Esophagus muscularis mucosa (tissue), 4 donors: ENCODE results near the gene CYTH1. TPM values are rescaled to one million over a fixed set of nuclear protein-coding genes. Genes with fewer than 3 reads are reported as not detected.
A peak's percentile ranks its signal among the peaks of the same experiment; 100 is the strongest.

Experiments used
- DNase-seq: peaks from one replicate; pipeline ENCODE4 v3.0.0-alpha.2; 2017; ENCODE audit errors: extremely low spot score
- H3K27ac ChIP-seq, 4 donors: fragments of 200-600 bp; sonication (generic); replicated peaks in 1 of 4; 1 replicate in 3 of 4; 2 replicates in 1 of 4; pipeline ENCODE4 v1.5.1; 2016 to 2019; ENCODE audit warnings: mild to moderate bottlenecking in 1 of 4
- H3K27me3 ChIP-seq, 4 donors: fragments of 200-600 bp; sonication (generic); one replicate each; pipeline versions ENCODE4 v1.5.1 to v1.6.0; 2016 to 2019
- H3K36me3 ChIP-seq, 4 donors: fragments of 200-600 bp; sonication (generic); one replicate each; pipeline ENCODE4 v1.5.1; 2016 to 2019
- H3K4me1 ChIP-seq, 4 donors: fragments of 200-600 bp; sonication (generic); one replicate each; pipeline ENCODE4 v1.5.1; 2016 to 2019
- H3K4me3 ChIP-seq, 4 donors: fragments of 200-600 bp; sonication (generic); 1 replicate in 2 of 4; 2 replicates in 2 of 4; pipeline ENCODE4 v1.5.1; 2016 to 2019; ENCODE audit warnings: mild to moderate bottlenecking in 4 of 4, moderate library complexity in 1 of 4
- H3K9me3 ChIP-seq, 4 donors: fragments of 200-600 bp; sonication (generic); 1 replicate in 3 of 4; 2 replicates in 1 of 4; pipeline ENCODE4 v1.5.1; 2016 to 2019
- CTCF ChIP-seq, 3 experiments: fragments of 200-600 bp in 2 of 3; fragments of 450-650 bp in 1 of 3; sonication (generic) in 2 of 3; IDR thresholded peaks; one replicate each; pipeline ENCODE4 v1.5.1; 2017 to 2019; ENCODE audit warnings: antibody characterized with exemption in 3 of 3, mild to moderate bottlenecking in 2 of 3, moderate library complexity in 1 of 3
- EP300 ChIP-seq: sonication (generic); formaldehyde crosslinking; IDR thresholded peaks from one replicate; pipeline ENCODE4 v1.6.1; 2017; ENCODE audit warnings: antibody characterized with exemption
- POLR2A ChIP-seq: fragments of 450-650 bp; IDR thresholded peaks from one replicate; pipeline ENCODE4 v1.6.1; 2017; ENCODE audit warnings: antibody characterized with exemption, moderate library complexity, mild to moderate bottlenecking, low read depth
- POLR2AphosphoS5 ChIP-seq, 2 donors: sonication (generic); formaldehyde crosslinking; IDR thresholded peaks; one replicate each; pipeline ENCODE4 v1.6.1; 2017; ENCODE audit warnings: antibody characterized with exemption in 2 of 2
- WGBS: methylation state at CpG from one replicate; pipeline ENCODE4 v1.1.5; 2018; 5-methylcytosine and 5-hydroxymethylcytosine counted together
- intact Hi-C: fragments of 100-400 bp; cut with DNase I; formaldehyde crosslinking; loops from one replicate; pipeline ENCODE4 v1.15.1; 2023
- total RNA-seq, 4 donors: library from RNA; depleted of rRNA; stranded (reverse); fragments of >200 nt; gene quantifications; one replicate each; pipeline versions ENCODE4 v1.1.0 to v1.2.1, GENCODE V29; 2016

Gene CYTH1
- total RNA-seq, 4 donors from 2014 or later: 25.7 to 39.4 (median 35.7) TPM

GRCh38 chr17:78737332-78737731 is 44.7 kb downstream of the CYTH1 start:
- Histone ChIP-seq H3K4me1 (peaks cover 49 to 68% (median 58%) of the 10 kb centered on the region in 4 donors), H3K4me3 (no peak overlapping the region), H3K27ac (peak overlapping the region in 3 of 4 donors; percentile 2 to 70 (median 67)), H3K36me3 (no peaks in the 10 kb centered on the region), H3K9me3 (no peaks in the 10 kb centered on the region), H3K27me3 (no peaks in the 10 kb centered on the region)
- TF ChIP-seq CTCF (IDR thresholded peaks at IDR 0.05) (no peak), EP300 (no peak), POLR2AphosphoS5 (IDR thresholded peaks at IDR 0.05) (no peak), POLR2A (no peak)
- WGBS: 30% methylated on average over 2 of the region's 2 CpGs
- intact Hi-C loops: no loop called here
- no peak for DNase-seq

- no peaks in the 10 kb centered on the region for H3K27me3 ChIP-seq
- H3K4me1 ChIP-seq: peaks cover 49 to 69% (median 57%) of the 10 kb centered on the region in 4 donors
- DNase-seq: no peak
- H3K36me3 ChIP-seq: no peaks in the 10 kb centered on the region
- peak overlapping the region; percentile 42 to 61 (median 47) for H3K4me3 ChIP-seq
- peak overlapping the region; percentile 50 to 75 (median 68) for H3K27ac ChIP-seq
- WGBS: 66% methylated on average over 15 of the region's 15 CpGs
- no peaks in the 10 kb centered on the region for H3K9me3 ChIP-seq
- intact Hi-C loops: no loop called here
- TF ChIP-seq EP300 (no peak), CTCF (IDR thresholded peaks at IDR 0.05) (no peak), POLR2A (peak; percentile 0), POLR2AphosphoS5 (IDR thresholded peaks at IDR 0.05) (peak; percentile 64)
Measured at GRCh38 chr17:78736526-78737079, 45.5 kb downstream of the CYTH1 start.

GRCh38 chr17:78735832-78736525 is 46.1 kb downstream of the CYTH1 start:
- Histone ChIP-seq H3K36me3 (no peaks in the 10 kb centered on the region), H3K4me3 (peak overlapping the region; percentile 42 to 61 (median 47)), H3K27me3 (no peaks in the 10 kb centered on the region), H3K9me3 (no peaks in the 10 kb centered on the region), H3K27ac (peak overlapping the region; percentile 50 to 75 (median 68)), H3K4me1 (peaks cover 49 to 66% (median 53%) of the 10 kb centered on the region in 4 donors)
- WGBS: 65% methylated on average over 6 of the region's 6 CpGs
- TF ChIP-seq POLR2AphosphoS5 (IDR thresholded peaks at IDR 0.05): no peak
- no peak for TF ChIP-seq POLR2A
- TF ChIP-seq EP300: no peak
- TF ChIP-seq CTCF (IDR thresholded peaks at IDR 0.05): no peak
- DNase-seq: no peak
- intact Hi-C loops: no loop called here

- 79% methylated on average over 16 of the region's 16 CpGs for WGBS
- peaks cover 46 to 62% (median 53%) of the 10 kb centered on the region in 4 donors for H3K4me1 ChIP-seq
- H3K27me3 ChIP-seq: no peaks in the 10 kb centered on the region
- DNase-seq: no peak
- H3K9me3 ChIP-seq: no peaks in the 10 kb centered on the region
- intact Hi-C loops: no loop called here
- TF ChIP-seq POLR2A (no peak), EP300 (no peak), CTCF (IDR thresholded peaks at IDR 0.05) (no peak), POLR2AphosphoS5 (IDR thresholded peaks at IDR 0.05) (no peak)
- peak overlapping the region in 3 of 4 donors; percentile 42 to 61 (median 51) for H3K4me3 ChIP-seq
- peak overlapping the region; percentile 13 to 75 (median 60) for H3K27ac ChIP-seq
- no peaks in the 10 kb centered on the region for H3K36me3 ChIP-seq
Measured at GRCh38 chr17:78734793-78735641, 47.1 kb downstream of the CYTH1 start.
